Ammon's horn (tissue), 1 donor: Measurements from ENCODE around the gene DOCK7.
"Not testable (repeated sequence)": the region's sequence is repeated elsewhere in the genome, so short reads cannot be mapped to it uniquely, and the experiment has no call there.

ENCODE experiments used
- DNase-seq: peaks from one replicate; pipeline ENCODE4 v3.0.0-alpha.2; 2016; ENCODE audit warnings: low spot score

The DOCK7 gene

DNA sequence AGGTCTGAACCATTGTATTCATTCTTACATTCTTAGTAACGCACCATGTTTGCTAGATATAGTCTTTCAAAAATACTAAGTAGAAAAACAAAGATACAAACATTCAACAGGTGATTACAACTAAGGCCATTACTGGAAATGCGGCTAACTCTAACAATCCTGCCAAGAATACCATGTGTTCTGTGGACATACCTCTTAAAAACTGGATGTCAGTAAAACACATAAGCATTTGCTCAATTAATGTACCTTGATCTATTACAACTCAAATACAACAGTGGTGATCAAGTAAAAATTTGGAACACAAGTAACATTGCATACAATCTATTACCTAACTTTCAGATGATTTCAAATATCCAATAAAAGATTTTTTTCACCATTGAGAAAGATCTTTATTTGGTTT lies 75.4 kb downstream of the DOCK7 start:
- DNase-seq = no peak

DNA sequence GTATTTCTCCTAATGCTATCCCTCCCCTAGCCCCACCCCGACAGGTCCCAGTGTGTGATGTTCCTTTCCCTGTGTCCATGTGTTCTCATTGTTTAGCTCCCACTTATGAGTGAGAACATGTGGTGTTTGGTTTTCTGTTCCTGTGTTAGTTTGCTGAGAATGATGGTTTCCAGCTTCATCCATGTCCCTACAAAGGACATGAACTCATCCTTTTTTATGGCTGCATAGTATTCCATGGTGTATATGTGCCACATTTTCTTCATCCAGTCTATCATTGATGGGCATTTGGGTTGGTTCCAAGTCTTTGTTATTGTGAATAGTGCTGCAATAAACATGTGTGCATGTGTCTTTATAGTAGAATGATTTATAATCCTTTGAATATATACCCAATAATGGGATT lies 77.6 kb downstream of the DOCK7 start:
- DNase-seq = not testable (repeated sequence)

DNA sequence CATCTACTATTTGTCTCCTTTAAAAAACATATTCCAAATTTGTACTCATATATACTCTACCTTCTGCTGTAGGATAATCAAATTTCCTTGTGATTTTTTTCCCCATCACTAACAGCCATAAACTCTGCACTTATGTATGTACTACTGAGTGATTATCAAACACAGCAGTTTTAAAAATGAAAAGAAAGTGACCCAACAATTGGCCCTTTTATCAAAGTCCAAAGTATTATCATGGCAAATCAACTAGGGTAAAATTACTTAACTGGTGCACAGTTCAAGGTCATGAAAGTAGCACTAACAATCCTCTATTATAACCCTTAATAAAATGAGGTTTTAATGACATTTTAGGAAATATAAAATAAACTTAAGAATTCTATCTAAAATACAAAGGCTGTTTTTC lies 79.3 kb downstream of the DOCK7 start:
- DNase-seq = no peak

DNA sequence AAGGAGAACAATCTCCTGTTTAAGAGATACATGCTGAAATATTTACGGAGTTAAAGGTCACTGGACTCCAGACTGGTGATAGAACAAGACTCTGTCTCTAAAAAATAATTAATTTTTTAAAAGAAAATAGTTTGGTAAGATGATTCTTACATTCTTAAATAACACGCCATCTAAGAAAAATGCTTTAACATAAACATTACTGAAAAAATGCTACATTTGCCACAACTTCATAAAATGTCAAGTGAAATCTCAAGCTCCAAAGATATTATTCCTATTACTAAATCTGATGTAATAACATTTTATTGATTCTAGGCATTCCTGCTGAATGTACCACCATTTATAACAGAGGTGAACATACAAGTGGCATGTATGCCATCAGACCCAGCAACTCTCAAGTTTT lies 86.7 kb downstream of the DOCK7 start:
- no peak for DNase-seq

DNA sequence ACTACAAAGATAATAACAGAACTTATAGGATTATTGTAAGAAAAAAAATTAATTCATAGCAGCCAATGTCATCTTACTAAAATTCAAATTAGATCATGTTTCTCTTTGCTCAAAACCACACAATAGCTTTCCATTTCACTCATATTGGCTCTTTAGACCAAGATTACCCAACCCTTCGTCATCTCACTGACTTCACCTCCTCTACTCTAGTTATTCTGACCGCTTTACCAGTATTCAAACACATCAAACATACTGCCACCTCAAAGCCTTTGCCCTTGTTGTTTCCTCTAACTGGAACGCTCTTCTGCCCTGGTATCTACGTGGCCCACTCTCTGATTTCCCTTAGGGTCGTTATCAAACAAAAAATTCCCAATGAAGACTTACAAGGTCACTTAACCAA lies 89.1 kb downstream of the DOCK7 start:
- DNase-seq = no peak

DNA sequence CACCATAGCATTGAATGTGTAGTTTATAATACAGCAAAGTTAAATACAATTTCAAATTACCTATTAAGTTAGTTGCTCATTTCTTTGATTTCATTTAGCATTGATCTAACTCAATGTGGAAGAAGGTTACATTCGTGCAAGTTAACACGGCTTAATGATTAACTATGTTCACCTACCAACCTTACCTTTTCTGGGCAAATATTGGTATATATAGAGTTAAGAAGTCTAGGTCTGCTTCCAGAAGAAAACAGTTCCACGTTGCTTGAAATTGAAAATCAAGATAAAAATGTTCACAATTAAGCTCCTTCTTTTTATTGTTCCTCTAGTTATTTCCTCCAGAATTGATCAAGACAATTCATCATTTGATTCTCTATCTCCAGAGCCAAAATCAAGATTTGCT lies 90.9 kb downstream of the DOCK7 start, which contains the start of gene ANGPTL3:
Gene ANGPTL3, plus strand, starts transcription at position 240 of the 400 bp plus-strand sequence. Its CDS starts 47 bp downstream, at position 287.
- no peak for DNase-seq

DNA sequence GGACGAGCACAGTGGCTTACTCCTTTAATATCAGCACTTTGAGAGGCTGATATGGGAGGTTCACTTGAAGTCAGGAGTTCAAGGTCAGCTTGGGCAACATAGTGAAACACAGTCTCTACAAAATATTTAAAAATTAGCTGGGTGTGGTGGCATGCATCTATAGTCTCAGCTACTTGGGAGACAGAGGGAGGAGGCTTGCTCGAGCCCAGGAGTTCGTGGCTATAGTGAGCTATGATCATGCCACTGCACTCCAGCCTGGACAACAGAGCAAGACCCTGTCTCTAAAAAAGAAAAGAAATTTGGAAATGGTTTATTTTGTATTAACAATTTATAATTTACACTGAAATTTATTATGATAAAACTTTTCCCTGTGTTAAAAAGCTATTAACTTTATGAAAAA lies 92.5 kb downstream of the DOCK7 start:
- DNase-seq = no peak

DNA sequence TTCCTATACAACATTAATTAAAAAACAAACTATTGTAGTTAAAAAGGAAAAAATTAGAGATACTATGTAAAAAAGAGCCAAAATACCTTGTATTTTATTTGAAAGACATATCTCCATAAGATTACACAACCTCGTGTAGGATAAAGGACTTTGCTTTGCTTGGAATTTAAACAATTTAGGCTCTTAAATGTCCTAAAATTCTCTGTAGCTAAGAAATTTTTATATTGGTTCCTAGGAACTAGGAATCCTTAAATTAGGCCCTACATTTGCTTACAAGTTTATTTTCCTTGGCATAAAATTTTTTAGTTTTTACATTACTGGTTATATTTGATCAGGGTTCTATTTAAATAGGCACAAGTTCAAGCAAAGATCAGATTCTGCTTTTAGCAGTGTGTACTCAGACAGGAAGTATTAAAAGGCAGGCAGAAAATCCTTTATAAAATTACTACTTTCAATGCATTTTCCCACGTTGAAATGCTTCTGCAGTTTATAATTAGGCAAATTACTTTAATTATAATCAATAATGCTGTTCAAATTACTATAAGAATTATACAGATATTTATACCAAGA lies 94.3 kb downstream of the DOCK7 start:
- no peak for DNase-seq

DNA sequence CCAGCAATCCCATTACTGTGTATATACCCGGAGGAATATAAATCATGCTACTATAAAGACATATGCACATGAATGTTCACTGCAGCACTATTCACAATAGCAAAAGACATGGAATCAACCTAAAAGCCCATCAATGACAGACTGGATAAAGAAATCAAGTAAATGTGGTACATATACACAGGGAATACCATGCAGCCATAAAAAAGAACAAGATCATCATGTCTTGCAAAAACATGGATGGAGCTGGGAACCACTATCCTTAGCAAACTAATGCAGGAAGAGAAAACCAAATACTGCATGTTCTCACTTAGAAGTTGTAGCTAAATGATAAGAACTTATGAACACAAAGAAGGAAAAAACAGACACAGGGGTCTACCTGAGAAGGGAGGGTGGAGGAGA lies 97.2 kb downstream of the DOCK7 start:
- no peak for DNase-seq

DNA sequence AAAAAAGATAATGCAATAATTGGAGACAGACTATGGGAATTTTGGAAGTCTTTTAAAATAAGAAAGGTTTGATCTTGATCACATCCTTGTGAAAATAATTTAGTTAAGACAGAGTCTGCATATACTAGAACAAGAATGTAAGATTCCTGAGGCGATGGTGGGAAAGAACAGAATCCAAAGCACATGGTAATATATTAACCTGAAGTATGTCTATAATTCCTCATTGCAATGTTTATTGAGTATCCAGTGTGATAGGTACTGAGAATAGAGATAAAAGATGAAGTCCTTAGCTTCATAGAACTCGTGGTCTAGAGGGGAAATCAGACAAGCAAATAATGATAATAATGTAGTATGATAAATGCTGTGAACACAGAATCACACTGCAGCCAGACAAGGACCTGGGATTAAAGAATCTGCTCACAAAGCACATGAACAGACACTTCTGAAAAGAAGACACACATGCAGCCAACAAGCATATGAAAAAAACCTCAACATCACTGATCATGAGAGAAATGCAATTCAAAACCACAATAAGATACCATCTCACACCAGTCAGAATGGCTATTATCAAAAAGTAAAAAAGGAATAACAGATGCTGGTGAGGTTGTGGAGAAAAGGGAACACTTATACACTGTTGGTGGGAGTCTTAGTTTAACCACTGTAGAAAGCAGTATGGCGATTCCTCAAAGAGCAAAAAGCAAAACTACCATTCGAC lies 97.8 kb downstream of the DOCK7 start:
- DNase-seq = no peak

DNA sequence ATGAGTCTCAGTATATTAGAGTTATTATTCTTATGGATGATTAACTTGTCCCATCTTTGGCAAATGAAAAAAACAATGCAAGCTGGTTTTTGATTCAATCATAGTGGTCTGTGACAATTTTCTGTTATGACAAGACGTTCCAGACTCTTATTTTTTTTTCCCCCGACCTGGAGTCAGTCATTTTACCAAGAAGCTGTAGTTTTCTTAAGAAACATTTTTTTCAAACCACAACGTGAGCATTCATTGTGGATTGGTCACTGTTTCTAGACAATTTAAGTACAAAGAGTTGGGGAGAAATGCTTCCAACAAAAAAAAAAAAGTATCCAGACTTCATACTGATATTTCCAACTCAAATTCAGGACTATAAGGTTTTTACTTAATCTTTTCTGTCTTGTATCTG lies 98.9 kb downstream of the DOCK7 start:
- DNase-seq = no peak

DNA sequence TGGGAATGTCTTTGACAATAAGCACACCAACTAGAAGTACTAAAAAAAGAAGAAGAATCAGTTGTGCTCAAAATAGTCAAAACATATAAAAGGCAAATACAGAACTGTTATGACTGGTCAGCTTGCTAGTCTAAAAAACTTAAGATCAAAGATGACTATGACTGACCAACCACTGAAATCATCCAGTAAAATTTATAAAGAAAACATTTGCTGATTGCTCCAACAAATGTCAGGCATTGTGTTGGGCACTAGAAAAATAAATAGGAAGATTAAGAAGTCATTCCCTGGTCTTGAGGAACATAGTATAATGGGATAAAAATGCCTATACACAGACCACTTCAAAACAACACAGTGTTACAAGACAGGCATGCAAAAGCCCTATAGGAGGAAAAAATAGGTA lies 100.2 kb downstream of the DOCK7 start:
- DNase-seq = no peak

DNA sequence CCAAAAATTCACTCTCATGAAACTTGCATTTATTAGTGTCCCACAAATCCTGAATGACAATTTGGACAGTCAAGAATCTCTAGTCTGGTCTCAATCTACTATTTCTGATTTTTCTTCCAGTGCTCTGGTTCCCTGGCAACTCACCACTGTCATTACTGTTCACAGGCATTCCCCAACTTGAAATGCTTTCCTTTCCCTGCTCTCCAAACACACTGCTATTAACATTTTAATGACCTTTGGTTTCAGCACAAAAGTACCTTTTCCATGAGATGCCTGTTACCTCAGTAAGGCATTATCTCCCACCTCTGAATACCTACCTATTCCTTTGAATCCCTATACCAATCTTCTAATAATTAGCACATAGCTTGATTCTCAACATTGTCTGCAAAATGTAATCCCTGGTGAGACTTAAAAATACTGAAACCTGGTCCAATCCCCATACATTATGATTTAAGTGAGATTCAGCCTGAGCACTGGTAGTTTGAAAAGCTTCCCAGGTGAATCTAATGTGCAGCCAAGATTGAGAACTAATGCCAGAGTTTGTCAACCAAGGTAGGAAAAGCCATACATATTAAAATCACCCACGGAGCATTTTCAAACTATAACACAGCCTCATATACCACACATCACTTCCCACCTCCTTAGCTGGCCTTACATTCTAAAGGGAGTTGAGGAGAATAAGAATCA lies 102.6 kb downstream of the DOCK7 start:
- DNase-seq = peak; percentile 3

DNA sequence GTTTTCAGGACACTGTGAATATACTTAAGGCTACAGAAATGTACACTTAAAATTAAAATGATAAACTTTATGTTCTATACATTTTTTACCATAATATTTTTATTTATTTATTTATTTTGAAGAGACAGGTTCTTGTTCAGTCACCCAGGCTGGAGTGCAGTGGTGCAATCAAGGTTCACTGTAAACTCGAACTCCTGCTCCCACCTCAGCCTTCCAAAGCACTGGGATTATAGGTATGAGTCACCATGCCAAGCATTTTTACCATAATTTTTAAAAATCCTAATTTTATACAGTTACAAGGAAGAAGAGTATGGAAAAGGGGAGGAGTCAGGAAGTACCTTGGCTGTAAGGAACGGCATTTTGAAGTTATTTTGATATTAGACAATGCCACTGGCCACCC lies 114.5 kb downstream of the DOCK7 start:
- DNase-seq = no peak

DNA sequence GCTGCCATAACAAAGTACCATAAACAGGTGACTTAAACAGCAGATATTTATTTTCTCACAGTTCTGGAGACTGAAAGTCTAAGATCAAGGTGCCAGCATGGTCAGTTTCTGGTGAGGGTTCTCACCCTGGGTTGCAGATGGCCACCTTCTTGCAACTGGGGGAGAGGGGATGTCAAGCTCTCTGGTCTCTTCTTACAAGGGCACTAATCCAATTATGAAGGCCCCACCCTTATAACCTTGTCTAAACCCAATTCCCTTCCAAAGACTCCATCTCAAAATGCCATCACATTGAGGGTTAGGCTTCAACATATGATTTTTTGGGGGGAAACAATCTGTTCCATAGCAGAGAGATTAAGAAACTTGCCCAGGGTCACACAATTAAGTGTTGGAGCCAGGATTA lies 115.7 kb downstream of the DOCK7 start:
- DNase-seq = no peak

DNA sequence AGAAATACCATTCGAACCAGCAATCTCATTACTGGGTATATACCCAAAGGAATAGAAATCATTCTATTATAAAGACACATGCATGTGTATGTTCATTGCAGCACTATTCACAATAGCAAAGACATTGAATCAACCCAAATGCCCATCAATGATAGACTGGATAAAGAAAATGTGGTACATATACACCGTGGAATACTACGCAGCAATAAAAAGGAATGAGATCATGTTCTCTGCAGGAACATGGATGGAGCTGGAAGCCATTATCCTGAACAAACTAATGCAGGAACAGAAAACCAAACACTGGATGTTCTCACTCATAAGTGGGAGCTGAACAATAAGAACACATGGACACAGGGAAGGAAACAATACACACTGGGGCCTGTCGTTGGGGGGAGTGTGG lies 116.7 kb downstream of the DOCK7 start:
- not testable (repeated sequence) for DNase-seq

DNA sequence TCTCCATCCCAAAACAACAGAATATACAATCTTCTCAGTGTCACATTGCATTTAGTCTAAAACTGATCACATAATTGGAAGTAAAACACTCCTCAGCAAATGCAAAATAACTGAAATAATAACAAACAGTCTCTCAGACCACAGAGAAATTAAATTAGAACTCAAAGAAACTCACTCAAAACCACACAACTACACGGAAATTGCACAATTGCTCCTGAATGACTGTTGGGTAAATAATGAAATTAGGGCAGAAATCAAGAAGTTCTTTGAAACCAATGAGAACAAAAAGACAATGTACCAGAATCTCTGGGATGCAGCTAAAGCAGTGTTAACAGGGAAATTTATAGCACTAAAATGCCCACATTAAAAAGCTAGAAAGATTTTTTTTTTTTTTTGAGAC lies 120.3 kb downstream of the DOCK7 start:
- not testable (repeated sequence) for DNase-seq

DNA sequence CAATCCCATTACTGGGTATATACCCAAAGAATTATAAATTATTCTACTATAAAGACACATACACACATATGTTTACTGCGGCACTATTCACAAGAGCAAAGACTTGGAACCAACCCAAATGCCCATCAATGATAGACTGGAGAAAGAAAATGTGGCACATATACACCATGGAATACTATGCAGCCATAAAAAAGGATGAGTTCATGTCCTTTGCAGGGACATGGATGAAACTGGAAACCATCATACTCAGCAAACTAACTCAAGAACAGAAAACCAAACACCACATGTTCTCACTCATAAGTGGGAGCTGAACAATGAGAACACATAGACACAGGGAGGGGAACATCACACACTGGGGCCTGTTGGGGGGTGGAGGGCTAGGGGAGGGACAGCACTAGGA lies 121.0 kb downstream of the DOCK7 start:
- not testable (repeated sequence) for DNase-seq

DNA sequence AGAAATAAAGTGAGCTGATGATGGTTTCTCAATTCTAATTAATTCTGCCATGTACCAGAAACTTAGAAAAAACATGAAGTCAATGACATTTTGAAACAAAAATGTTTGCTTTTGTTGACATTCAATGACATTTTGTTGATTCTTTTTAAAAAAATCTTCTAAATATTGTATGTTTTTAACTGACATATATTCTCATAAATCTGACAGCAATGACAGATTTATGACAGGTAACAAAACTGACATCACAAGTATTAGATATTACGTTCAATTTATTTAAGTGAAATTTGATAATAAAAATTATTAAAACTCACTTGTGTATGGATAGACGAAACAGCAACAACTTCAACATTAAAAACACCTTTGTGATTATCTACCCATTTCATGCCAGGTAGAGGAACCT lies 126.9 kb downstream of the DOCK7 start:
- no peak for DNase-seq

DNA sequence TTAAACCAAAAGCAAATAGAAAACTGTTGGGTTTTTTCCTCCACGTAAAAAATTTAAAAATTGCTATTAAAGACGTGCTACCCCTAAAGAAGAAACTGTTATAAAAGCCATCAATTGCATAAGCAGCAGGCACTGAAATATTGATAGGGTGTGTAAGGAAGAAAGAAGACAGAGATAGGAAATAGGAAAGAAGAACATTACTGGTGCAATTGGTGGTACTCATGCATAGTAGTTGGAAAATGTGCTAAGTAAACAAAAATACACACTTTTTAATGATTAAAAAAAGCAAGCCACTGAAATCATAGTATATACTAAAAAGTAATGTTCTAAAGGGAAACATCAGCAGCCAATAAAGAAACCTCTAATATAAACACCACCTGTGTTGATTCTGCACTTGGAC lies 143.6 kb downstream of the DOCK7 start:
- DNase-seq = no peak

DNA sequence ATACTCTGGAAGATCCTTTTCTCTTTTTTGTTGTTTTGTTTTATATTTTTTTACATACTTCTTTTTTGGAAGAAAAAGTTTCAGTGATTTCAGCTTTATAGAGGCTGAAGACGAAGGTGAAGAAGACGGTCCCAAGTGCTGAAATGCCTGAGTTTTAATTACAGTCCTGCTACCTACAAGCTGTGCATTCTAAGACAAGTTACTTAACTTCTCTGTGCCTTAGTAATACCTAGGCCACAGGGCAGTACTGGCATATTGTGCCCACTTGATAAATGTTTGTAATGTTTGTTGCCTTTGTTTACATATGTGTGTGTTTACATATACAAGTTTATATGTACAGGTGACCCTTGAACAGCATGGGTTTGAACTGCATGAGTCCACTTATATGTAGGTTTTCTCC lies 147.1 kb downstream of the DOCK7 start:
- DNase-seq = no peak

DNA sequence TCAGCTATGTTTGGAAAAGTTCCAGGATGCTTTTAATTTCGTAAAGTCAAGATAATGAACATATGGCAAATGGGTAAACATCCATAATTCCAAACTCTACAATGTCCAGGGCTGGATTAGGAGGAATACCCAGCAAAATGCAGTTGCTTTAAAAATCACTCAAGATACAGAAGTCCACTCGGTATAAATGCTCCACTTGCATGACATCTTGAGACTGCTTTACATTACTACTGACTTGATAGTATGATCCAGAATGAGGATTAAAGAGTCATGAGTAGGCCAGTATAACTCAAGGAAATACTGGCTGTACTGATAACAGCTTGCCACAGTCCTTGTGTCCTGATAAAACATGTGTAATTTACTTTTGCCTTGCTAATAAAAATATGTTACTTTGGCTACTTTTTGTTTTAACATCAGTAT lies 149.1 kb downstream of the DOCK7 start:
- no peak for DNase-seq

DNA sequence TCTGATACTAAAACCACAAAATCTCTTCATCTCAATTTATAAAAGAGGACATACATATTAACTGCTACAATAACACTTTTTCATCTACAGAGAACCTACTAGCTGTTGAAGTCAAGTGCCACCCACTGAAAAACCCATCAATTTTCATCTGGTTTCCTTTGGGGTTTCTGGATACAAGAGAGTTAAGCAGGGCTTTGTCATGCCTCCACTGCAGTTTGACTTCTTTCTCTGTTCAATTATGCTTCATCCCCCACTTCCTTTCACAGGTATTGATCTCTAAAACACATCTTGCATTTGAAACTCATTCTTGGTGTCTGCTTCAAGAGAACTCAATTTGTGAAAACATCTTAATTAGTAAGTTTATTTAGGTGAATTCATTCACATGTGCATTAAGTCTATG lies 151.3 kb downstream of the DOCK7 start:
- DNase-seq = no peak
